ENCODE measurements around the gene GAD2. TPM values are rescaled to one million over a fixed set of nuclear protein-coding genes. Genes with fewer than 3 reads are reported as not detected.

Gene GAD2
- polyA plus RNA-seq, 1 of the 3 experiments (the other 2 are of a cell fraction), result not detected

GRCh38 chr10:26227786-26228185 is 11.2 kb downstream of the GAD2 start:
- ChIA-PET CTCF (no interaction called here), POLR2A (no interaction called here)
- 15% methylated on average over 4 of the region's 5 CpGs for WGBS (ENCODE audit: low lambda C conversion rate)
- Histone ChIP-seq H3K4me1 (ENCODE audit: control insufficient read depth in 1 of 2, insufficient read depth in 2 of 2, low read depth in 1 of 2, low read length in 1 of 2) (no peaks in the 10 kb centered on the region), H3K9ac (no peak overlapping the region), H4K20me1 (ENCODE audit: insufficient read depth) (no peaks in the 10 kb centered on the region), H3K4me3 (ENCODE audit: low read depth in 2 of 2, low read length in 1 of 2) (no peak overlapping the region), H3K36me3 (replicated peaks in 1 of 2; ENCODE audit: control insufficient read depth in 1 of 2, insufficient read depth in 2 of 2, low read length in 1 of 2) (no peaks in the 10 kb centered on the region), H2AFZ (ENCODE audit: low read depth) (no peak overlapping the region), H3K27ac (ENCODE audit: low read depth in 2 of 2, low read length in 1 of 2) (no peak overlapping the region), H3K9me2 (no peaks in the 10 kb centered on the region), H3K4me2 (no peak overlapping the region), H3F3A (replicated peaks; ENCODE audit: insufficient read depth) (no peaks in the 10 kb centered on the region), H3K27me3 (ENCODE audit: insufficient read depth) (no peaks in the 10 kb centered on the region), H3K79me2 (ENCODE audit: insufficient read depth) (no peaks in the 10 kb centered on the region), H3K9me3 (no peaks in the 10 kb centered on the region)
- TF ChIP-seq RAD21 (IDR thresholded peaks at IDR 0.05; ENCODE audit: low read length) (no peak), GABPA (IDR thresholded peaks at IDR 0.05; ENCODE audit: low read depth) (no peak)
- TF ChIP-seq, protein P1, sequence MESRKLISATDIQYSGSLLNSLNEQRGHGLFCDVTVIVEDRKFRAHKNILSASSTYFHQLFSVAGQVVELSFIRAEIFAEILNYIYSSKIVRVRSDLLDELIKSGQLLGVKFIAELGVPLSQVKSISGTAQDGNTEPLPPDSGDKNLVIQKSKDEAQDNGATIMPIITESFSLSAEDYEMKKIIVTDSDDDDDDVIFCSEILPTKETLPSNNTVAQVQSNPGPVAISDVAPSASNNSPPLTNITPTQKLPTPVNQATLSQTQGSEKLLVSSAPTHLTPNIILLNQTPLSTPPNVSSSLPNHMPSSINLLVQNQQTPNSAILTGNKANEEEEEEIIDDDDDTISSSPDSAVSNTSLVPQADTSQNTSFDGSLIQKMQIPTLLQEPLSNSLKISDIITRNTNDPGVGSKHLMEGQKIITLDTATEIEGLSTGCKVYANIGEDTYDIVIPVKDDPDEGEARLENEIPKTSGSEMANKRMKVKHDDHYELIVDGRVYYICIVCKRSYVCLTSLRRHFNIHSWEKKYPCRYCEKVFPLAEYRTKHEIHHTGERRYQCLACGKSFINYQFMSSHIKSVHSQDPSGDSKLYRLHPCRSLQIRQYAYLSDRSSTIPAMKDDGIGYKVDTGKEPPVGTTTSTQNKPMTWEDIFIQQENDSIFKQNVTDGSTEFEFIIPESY (IDR thresholded peaks at IDR 0.05; ENCODE audit: borderline replicate concordance, low read depth), result no peak
- DNase-seq, result no peak

GRCh38 chr10:26232174-26232573 is 15.6 kb downstream of the GAD2 start:
- Histone ChIP-seq H3K4me3 (ENCODE audit: low read depth in 2 of 2, low read length in 1 of 2) (no peak overlapping the region), H2AFZ (ENCODE audit: low read depth) (no peak overlapping the region), H3K9me3 (no peaks in the 10 kb centered on the region), H3K79me2 (ENCODE audit: insufficient read depth) (no peaks in the 10 kb centered on the region), H3K9me2 (no peaks in the 10 kb centered on the region), H3K4me1 (ENCODE audit: control insufficient read depth in 1 of 2, insufficient read depth in 2 of 2, low read depth in 1 of 2, low read length in 1 of 2) (no peaks in the 10 kb centered on the region), H3K36me3 (replicated peaks in 1 of 2; ENCODE audit: control insufficient read depth in 1 of 2, insufficient read depth in 2 of 2, low read length in 1 of 2) (no peaks in the 10 kb centered on the region), H3K27me3 (ENCODE audit: insufficient read depth) (0 out of 2 replicates have a peak, but pooled peaks cover 8% of the 10 kb centered on the region), H3K4me2 (no peak overlapping the region), H3F3A (replicated peaks; ENCODE audit: insufficient read depth) (no peaks in the 10 kb centered on the region), H3K27ac (ENCODE audit: low read depth in 2 of 2, low read length in 1 of 2) (no peak overlapping the region), H3K9ac (no peak overlapping the region), H4K20me1 (ENCODE audit: insufficient read depth) (no peaks in the 10 kb centered on the region)
- ChIA-PET POLR2A (no interaction called here), CTCF (no interaction called here)
- no peak for DNase-seq
- WGBS (ENCODE audit: low lambda C conversion rate), result 10% methylated on average over 5 of the region's 5 CpGs
- TF ChIP-seq RXRA (IDR thresholded peaks at IDR 0.05; ENCODE audit: borderline replicate concordance, low read depth) (no peak), JUND (IDR thresholded peaks at IDR 0.05) (no peak), GATA2 (CRISPR knock-in tag; IDR thresholded peaks at IDR 0.05) (no peak), RAD21 (IDR thresholded peaks at IDR 0.05; ENCODE audit: low read length) (no peak), SMC3 (IDR thresholded peaks at IDR 0.05; ENCODE audit: low read depth, low read length) (no peak), FOXM1 (IDR thresholded peaks at IDR 0.05; ENCODE audit: low read depth) (no peak), ELF1 (IDR thresholded peaks at IDR 0.05) (no peak), FOXJ3 (CRISPR knock-in tag; IDR thresholded peaks at IDR 0.05) (no peak)
- TF ChIP-seq, protein P2, sequence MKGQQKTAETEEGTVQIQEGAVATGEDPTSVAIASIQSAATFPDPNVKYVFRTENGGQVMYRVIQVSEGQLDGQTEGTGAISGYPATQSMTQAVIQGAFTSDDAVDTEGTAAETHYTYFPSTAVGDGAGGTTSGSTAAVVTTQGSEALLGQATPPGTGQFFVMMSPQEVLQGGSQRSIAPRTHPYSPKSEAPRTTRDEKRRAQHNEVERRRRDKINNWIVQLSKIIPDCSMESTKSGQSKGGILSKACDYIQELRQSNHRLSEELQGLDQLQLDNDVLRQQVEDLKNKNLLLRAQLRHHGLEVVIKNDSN (IDR thresholded peaks at IDR 0.05; ENCODE audit: borderline replicate concordance, low read depth), result no peak

DNA sequence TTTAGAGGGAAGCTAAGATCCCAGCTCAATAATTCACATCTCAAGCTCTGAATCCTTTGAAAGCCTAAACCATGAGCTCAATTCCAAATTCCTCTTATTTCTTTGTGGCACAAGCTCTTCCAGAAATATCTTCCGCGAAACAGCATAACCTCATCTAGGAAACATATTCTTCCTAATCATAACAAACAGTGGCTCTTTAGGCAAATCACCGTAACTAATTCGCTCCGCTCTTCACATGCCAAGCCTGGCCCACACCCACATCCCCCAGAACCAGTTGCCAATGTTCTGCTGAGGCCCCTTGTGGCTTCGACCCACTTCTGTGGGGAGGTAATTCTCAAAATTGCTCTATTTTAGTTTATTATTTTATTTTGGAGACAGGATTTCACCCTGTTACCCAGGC is 19.2 kb downstream of the GAD2 start:
- Histone ChIP-seq H2AFZ (ENCODE audit: low read depth) (no peak overlapping the region), H3F3A (replicated peaks; ENCODE audit: insufficient read depth) (no peaks in the 10 kb centered on the region), H3K9ac (no peak overlapping the region), H3K27me3 (ENCODE audit: insufficient read depth) (0 out of 2 replicates have a peak, but pooled peaks cover 8% of the 10 kb centered on the region), H3K9me2 (no peaks in the 10 kb centered on the region), H4K20me1 (ENCODE audit: insufficient read depth) (no peaks in the 10 kb centered on the region), H3K36me3 (replicated peaks in 1 of 2; ENCODE audit: control insufficient read depth in 1 of 2, insufficient read depth in 2 of 2, low read length in 1 of 2) (no peaks in the 10 kb centered on the region), H3K27ac (ENCODE audit: low read depth in 2 of 2, low read length in 1 of 2) (no peak overlapping the region), H3K4me2 (no peak overlapping the region), H3K9me3 (no peaks in the 10 kb centered on the region), H3K4me3 (ENCODE audit: low read depth in 2 of 2, low read length in 1 of 2) (no peak overlapping the region), H3K4me1 (ENCODE audit: control insufficient read depth in 1 of 2, insufficient read depth in 2 of 2, low read depth in 1 of 2, low read length in 1 of 2) (no peaks in the 10 kb centered on the region), H3K79me2 (ENCODE audit: insufficient read depth) (no peaks in the 10 kb centered on the region)
- ChIA-PET POLR2A (no interaction called here), CTCF (no interaction called here)
- 58% methylated on average over 6 of the region's 6 CpGs for WGBS (ENCODE audit: low lambda C conversion rate)
- no peak for DNase-seq
- no peak for TF ChIP-seq ELF1 (IDR thresholded peaks at IDR 0.05)
- no peak for TF ChIP-seq RFX5 (IDR thresholded peaks at IDR 0.05; ENCODE audit: low read length)
- TF ChIP-seq NFIC (IDR thresholded peaks at IDR 0.05; ENCODE audit: borderline replicate concordance), result no peak
- no peak for TF ChIP-seq FOXM1 (IDR thresholded peaks at IDR 0.05; ENCODE audit: low read depth)
- TF ChIP-seq, protein P3, sequence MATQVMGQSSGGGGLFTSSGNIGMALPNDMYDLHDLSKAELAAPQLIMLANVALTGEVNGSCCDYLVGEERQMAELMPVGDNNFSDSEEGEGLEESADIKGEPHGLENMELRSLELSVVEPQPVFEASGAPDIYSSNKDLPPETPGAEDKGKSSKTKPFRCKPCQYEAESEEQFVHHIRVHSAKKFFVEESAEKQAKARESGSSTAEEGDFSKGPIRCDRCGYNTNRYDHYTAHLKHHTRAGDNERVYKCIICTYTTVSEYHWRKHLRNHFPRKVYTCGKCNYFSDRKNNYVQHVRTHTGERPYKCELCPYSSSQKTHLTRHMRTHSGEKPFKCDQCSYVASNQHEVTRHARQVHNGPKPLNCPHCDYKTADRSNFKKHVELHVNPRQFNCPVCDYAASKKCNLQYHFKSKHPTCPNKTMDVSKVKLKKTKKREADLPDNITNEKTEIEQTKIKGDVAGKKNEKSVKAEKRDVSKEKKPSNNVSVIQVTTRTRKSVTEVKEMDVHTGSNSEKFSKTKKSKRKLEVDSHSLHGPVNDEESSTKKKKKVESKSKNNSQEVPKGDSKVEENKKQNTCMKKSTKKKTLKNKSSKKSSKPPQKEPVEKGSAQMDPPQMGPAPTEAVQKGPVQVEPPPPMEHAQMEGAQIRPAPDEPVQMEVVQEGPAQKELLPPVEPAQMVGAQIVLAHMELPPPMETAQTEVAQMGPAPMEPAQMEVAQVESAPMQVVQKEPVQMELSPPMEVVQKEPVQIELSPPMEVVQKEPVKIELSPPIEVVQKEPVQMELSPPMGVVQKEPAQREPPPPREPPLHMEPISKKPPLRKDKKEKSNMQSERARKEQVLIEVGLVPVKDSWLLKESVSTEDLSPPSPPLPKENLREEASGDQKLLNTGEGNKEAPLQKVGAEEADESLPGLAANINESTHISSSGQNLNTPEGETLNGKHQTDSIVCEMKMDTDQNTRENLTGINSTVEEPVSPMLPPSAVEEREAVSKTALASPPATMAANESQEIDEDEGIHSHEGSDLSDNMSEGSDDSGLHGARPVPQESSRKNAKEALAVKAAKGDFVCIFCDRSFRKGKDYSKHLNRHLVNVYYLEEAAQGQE (IDR thresholded peaks at IDR 0.05; ENCODE audit: low read depth, low read length), result no peak
- TF ChIP-seq, protein P4, sequence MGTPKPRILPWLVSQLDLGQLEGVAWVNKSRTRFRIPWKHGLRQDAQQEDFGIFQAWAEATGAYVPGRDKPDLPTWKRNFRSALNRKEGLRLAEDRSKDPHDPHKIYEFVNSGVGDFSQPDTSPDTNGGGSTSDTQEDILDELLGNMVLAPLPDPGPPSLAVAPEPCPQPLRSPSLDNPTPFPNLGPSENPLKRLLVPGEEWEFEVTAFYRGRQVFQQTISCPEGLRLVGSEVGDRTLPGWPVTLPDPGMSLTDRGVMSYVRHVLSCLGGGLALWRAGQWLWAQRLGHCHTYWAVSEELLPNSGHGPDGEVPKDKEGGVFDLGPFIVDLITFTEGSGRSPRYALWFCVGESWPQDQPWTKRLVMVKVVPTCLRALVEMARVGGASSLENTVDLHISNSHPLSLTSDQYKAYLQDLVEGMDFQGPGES (IDR thresholded peaks at IDR 0.05; ENCODE audit: low read depth, low read length), result no peak
- TF ChIP-seq FOXJ3 (CRISPR knock-in tag; IDR thresholded peaks at IDR 0.05), result no peak
- TF ChIP-seq CHD2 (IDR thresholded peaks at IDR 0.05; ENCODE audit: low read length, partially characterized antibody), result no peak
- TF ChIP-seq TCF12 (IDR thresholded peaks at IDR 0.05), result no peak
